Measurements from ENCODE around the gene MTUS2.

GRCh38 chr13:28864544-28864943, 44.4 kb downstream of the MTUS2 start:
- TF ChIP-seq GTF2F1 (IDR thresholded peaks at IDR 0.05; ENCODE audit: borderline replicate concordance, low read depth, low read length) (no peak), CHD2 (IDR thresholded peaks at IDR 0.05; ENCODE audit: low read length) (no peak)
- TF ChIP-seq, protein P1, sequence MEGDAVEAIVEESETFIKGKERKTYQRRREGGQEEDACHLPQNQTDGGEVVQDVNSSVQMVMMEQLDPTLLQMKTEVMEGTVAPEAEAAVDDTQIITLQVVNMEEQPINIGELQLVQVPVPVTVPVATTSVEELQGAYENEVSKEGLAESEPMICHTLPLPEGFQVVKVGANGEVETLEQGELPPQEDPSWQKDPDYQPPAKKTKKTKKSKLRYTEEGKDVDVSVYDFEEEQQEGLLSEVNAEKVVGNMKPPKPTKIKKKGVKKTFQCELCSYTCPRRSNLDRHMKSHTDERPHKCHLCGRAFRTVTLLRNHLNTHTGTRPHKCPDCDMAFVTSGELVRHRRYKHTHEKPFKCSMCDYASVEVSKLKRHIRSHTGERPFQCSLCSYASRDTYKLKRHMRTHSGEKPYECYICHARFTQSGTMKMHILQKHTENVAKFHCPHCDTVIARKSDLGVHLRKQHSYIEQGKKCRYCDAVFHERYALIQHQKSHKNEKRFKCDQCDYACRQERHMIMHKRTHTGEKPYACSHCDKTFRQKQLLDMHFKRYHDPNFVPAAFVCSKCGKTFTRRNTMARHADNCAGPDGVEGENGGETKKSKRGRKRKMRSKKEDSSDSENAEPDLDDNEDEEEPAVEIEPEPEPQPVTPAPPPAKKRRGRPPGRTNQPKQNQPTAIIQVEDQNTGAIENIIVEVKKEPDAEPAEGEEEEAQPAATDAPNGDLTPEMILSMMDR (IDR thresholded peaks at IDR 0.05; ENCODE audit: control extremely low read depth in 1 of 3, insufficient read depth in 1 of 3, low read depth in 1 of 3, low read length in 3 of 3): no peak
